HG03378 (cell line): ENCODE measurements around the gene CAPZA1.

ENCODE experiments used
- ATAC-seq: cut with Tn5 transposase; IDR thresholded peaks from one replicate; pipeline ENCODE4 v1.9.1; 2021; ENCODE audit warnings: mild to moderate bottlenecking, moderate library complexity; ENCODE audit not compliant: unreplicated experiment

CAPZA1 gene

GRCh38 chr1:112675728-112676381 is 56.2 kb downstream of the CAPZA1 start:
- ATAC-seq = no peak

DNA sequence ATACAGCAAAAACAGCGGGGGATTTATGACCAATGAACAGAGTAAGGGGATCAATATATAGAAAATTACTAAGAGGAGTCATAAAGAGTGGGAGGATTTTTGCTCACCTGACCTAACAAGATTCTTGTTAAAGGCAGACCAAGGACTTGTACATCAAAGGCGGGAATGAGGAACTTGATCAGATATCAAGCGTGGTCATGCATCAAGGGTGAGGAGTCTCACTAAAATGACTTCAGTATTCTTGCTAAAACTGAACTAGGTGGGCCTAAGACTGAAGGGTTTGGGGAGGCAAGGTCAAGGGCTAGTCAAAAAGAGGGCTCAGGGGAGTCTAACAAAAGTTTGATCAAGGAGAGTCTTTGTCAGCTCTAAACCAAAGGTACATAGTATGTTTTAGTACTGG is 56.9 kb downstream of the CAPZA1 start:
- no peak for ATAC-seq

- ATAC-seq = no peak
These were observed 57.9 kb downstream of the CAPZA1 start for GRCh38 chr1:112677501-112677900.

DNA sequence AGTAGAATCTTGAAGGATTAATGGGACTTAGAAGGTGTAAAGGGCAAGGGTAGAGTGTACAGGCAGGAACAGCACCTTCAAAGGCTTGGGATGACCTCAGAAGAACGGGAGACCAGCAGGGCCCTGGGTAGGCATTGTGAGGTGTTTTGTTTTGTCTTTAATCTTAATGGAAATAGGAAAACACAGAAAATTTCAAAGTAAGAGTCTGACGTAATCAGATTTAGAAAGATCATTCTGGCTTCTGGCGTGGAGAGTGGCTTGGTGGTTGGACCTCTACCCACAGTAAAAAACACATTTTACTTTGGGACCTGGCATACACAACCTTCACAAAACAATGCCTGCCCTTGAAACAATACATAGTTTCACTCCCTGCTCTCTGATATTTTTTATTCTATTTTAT is 59.0 kb downstream of the CAPZA1 start:
- ATAC-seq = no peak

- ATAC-seq = no peak
These were observed 66.3 kb downstream of the CAPZA1 start for GRCh38 chr1:112685913-112686312.

GRCh38 chr1:112686417-112686816 is 66.8 kb downstream of the CAPZA1 start:
- ATAC-seq = no peak

GRCh38 chr1:112686835-112687234 is 67.2 kb downstream of the CAPZA1 start:
- no peak for ATAC-seq

- no peak for ATAC-seq
These were observed 67.7 kb downstream of the CAPZA1 start for GRCh38 chr1:112687361-112687760.

- no peak for ATAC-seq
These were observed 68.3 kb downstream of the CAPZA1 start for GRCh38 chr1:112687785-112688496.

GRCh38 chr1:112688781-112689193 is 69.2 kb downstream of the CAPZA1 start:
- ATAC-seq = no peak

GRCh38 chr1:112689196-112689841 is 69.7 kb downstream of the CAPZA1 start:
- no peak for ATAC-seq

DNA sequence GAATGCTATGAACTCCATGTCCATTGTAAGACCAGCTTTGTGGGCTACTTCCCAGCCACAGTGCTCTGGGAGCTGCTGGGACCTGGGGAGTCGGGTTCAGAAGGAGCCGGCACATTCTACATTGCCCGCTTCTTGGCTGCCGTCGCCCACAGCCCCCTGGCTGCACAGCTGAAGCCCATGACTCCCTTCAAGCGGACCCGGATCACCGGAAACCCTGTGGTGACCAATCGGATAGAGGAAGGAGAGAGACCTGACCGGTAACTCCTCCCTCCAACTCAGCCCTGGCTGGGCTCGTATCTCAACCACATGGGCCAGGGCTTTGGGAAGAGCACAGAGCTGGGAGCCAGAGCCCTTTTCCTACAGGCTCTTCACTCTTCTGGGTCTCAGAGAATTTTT is 70.2 kb downstream of the CAPZA1 start:
- no peak for ATAC-seq

DNA sequence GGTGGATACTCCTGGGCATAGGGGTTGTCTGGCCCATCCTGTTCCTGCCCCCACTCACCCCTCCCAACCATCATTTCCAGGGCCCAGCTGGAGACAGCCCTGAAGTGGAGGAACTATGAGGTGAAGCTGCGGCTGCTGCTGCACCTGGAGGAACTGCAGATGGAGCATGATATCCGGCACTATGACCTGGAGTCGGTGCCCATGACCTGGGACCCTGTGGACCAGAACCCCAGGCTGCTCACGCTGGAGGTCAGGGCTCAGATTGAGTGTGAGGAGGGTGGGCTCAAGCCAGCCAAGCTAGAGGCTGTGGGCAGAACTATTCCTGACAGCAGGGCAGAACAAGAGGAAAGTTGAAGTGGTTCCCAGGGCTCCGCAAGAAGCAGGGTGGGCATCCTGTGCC is 73.0 kb downstream of the CAPZA1 start:
- ATAC-seq = no peak

DNA sequence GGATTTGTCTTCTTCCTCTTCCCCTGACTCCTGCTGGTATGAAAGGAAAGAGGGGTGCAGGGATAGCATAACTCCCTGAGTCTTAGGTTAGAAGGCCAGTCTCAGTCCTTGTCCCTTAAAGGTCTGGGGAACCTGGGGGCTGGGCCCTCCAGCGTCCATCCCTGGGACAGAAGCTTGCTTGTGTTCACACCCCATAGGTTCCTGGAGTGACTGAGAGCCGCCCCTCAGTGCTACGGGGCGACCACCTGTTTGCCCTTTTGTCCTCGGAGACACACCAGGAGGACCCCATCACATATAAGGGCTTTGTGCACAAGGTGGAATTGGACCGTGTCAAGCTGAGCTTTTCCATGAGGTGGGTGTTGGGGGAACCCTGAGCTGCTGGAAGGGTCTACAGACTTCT is 74.2 kb downstream of the CAPZA1 start:
- no peak for ATAC-seq

DNA sequence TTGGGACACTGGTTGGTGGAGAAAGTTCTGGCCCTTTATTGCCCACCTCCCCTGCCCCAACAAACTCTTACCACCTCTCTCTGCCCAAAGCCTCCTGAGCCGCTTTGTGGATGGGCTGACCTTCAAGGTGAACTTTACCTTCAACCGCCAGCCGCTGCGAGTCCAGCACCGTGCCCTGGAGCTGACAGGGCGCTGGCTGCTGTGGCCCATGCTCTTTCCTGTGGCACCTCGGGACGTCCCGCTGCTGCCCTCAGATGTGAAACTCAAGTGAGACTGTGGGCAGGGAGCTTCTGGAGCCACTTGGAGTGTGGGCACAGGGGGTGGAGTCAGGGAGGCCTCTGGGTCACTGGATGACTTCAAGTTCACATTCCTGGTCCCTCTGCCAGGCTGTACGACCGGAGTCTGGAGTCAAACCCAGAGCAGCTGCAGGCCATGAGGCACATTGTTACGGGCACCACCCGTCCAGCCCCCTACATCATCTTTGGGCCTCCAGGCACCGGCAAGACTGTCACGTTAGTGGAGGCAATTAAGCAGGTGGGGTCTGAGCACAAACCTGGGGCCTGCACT is 74.8 kb downstream of the CAPZA1 start:
- ATAC-seq = no peak

DNA sequence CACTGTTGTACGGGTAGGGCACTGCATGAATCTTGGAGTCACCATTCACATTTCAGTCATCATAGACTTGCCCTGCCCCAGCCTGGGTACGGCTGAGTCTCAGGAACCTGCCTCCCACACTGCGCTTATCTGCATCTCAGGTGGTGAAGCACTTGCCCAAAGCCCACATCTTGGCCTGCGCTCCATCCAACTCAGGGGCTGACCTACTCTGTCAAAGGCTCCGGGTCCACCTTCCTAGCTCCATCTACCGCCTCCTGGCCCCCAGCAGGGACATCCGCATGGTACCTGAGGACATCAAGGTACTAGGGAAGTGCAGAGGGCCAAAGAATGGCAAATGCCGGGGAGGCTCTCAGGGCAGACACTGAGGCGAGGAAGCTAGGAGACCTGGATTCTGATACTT is 75.6 kb downstream of the CAPZA1 start:
- ATAC-seq = no peak

GRCh38 chr1:112696578-112697314 is 77.1 kb downstream of the CAPZA1 start:
- no peak for ATAC-seq

GRCh38 chr1:112697781-112698201 is 78.2 kb downstream of the CAPZA1 start:
- no peak for ATAC-seq

GRCh38 chr1:112698366-112699310 is 79.0 kb downstream of the CAPZA1 start:
- no peak for ATAC-seq
